Measurements from ENCODE around the gene UBE2B. TPM values are rescaled to one million over a fixed set of nuclear protein-coding genes. Genes with fewer than 3 reads are reported as not detected.

UBE2B gene
- total RNA-seq (2014; rRNA removed; shearing (Covaris generic)) (7.6 and 26.4 TPM in 2 replicates), total RNA-seq (2022) (70.3 and 79.8 TPM in 2 replicates), Bru-seq, nascent RNA (percentile 82 among the genes with signal in this experiment), BruChase-seq, experiment 1, labeled RNA remaining after a 6-hour chase (percentile 79 among the genes with signal in this experiment), BruChase-seq, experiment 2, labeled RNA remaining after a 2-hour chase (percentile 82 among the genes with signal in this experiment)
- long read RNA-seq, transcript UBE2B-201 (6 exons, 2,515 nt): major isoform, 19 of 26 reads
- long read RNA-seq, partial matches to known transcripts: 1 of 26 reads
- long read RNA-seq, other reads (novel, unspliced or antisense): 4 of 26 reads

DNA sequence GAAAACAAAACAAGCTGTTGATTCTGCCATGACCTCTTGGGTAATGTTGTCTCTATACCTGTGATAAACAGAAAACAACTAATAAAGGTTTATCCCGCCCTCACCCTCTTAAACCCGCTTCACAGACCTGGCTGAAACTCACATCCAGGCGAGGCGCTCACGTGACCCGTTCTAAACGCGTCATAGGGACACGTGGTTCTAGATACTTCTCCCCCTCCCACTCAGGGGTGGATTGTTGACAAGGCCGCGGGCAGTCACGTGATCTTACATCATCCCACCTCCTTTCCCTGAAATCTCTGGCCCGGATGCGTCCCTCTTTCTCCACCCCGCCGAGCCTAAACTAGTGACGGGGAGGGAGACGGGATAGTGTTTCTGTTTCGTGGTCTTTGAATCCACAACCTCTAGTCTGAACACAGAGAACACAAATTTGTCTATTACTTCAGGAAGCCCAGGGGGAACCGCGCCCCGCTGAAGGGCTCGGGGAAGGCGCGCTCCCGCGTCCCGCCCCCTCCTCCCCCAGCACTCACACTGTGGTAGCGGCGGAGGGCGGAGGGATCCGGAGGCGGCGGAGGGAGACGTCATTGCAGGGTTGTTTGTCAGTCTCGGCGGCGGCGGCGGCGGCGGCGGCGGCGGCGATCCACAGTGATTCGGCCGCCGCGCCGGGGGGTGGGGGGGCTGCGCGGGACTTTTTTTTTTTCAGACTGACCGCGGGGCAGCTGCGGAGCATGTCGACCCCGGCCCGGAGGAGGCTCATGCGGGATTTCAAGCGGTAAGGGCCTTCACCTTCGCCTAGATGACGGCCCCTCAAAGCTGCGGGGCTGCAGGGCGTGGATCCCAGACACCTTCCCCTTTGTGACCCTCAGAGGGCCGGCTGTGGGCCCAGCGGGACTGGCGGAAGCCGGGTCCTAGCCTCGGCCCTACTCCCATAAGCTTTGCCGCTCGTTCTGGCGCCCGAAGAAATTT lies at the start of gene UBE2B:
Gene UBE2B, plus strand, starts transcription at position 699 of the 963 bp plus-strand sequence. Its CDS starts 27 bp downstream, at position 726.
- Histone ChIP-seq H3K4me3 (ENCODE audit: low read depth, low read length, poor library complexity, severe bottlenecking) (peak within 1 kb of the TSS; percentile 80), H3K79me2 (ENCODE audit: insufficient read depth, low read depth, low read length) (peaks cover 43% of the 10 kb centered on the region), H3K9me3 (ENCODE audit: low read length) (no peaks in the 10 kb centered on the region), H2AFZ (ENCODE audit: low read length) (peak within 1 kb of the TSS; percentile 90), H3K27ac (ENCODE audit: low read depth, low read length, poor library complexity, severe bottlenecking) (peak within 1 kb of the TSS; percentile 62), H4K20me1 (ENCODE audit: insufficient read depth, low read length) (peaks cover 7% of the 10 kb centered on the region; the same call in 1 of the 2 replicates), H3K9me2 (ENCODE audit: insufficient read depth, low read length) (no peaks in the 10 kb centered on the region), H3K4me2 (ENCODE audit: low read length) (peak within 1 kb of the TSS; percentile 97), H3K4me1 (ENCODE audit: insufficient read depth, low read length, poor library complexity, severe bottlenecking) (peaks cover 25% of the 10 kb centered on the region), H3K36me3 (ENCODE audit: insufficient read depth, low read length) (peaks cover 18% of the 10 kb centered on the region; the same call in 1 of the 2 replicates)
- CTCF ChIA-PET (ENCODE audit: unreplicated experiment): interaction anchor here (0.6 kb wide), 1 partner anchor 11 kb away, joined by 3 read pairs; no protein-coding TSS in a partner anchor
- TF ChIP-seq, protein P1, sequence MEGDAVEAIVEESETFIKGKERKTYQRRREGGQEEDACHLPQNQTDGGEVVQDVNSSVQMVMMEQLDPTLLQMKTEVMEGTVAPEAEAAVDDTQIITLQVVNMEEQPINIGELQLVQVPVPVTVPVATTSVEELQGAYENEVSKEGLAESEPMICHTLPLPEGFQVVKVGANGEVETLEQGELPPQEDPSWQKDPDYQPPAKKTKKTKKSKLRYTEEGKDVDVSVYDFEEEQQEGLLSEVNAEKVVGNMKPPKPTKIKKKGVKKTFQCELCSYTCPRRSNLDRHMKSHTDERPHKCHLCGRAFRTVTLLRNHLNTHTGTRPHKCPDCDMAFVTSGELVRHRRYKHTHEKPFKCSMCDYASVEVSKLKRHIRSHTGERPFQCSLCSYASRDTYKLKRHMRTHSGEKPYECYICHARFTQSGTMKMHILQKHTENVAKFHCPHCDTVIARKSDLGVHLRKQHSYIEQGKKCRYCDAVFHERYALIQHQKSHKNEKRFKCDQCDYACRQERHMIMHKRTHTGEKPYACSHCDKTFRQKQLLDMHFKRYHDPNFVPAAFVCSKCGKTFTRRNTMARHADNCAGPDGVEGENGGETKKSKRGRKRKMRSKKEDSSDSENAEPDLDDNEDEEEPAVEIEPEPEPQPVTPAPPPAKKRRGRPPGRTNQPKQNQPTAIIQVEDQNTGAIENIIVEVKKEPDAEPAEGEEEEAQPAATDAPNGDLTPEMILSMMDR (conservative IDR thresholded peaks at IDR 0.05; ENCODE audit: low read length): no peak
- TF ChIP-seq EZH2phosphoT487 (IDR thresholded peaks at IDR 0.05; ENCODE audit: borderline replicate concordance, low read depth, low read length): no peak
- intact Hi-C loops (cut with micrococcal nuclease; ENCODE audit: unreplicated experiment): loop anchor here (1.0 to 5.0 kb wide), 6 partner anchors 144 to 366 kb away; partner anchors contain the start of genes CAMLG, PPP2CA, SAR1B and SKP1
- BruUV-seq (replicated peaks): no TSS peak
- POLR2A ChIA-PET: interaction anchor here (0.6 to 1.8 kb wide), 12 partner anchors 8 to 311 kb away, joined by 3 to 9 read pairs (median 3); partner anchors contain the start of genes PPP2CA and SKP1
- DNase-seq (ENCODE audit: low spot score): peak; percentile 100

- Histone ChIP-seq H3K27ac (ENCODE audit: low read depth, low read length, poor library complexity, severe bottlenecking) (no peak overlapping the region), H3K9me3 (ENCODE audit: low read length) (peaks cover 18% of the 10 kb centered on the region; the same call in 1 of the 2 replicates), H3K79me2 (ENCODE audit: insufficient read depth, low read depth, low read length) (no peaks in the 10 kb centered on the region), H3K4me1 (ENCODE audit: insufficient read depth, low read length, poor library complexity, severe bottlenecking) (no peaks in the 10 kb centered on the region), H3K36me3 (ENCODE audit: insufficient read depth, low read length) (no peaks in the 10 kb centered on the region), H3K4me2 (ENCODE audit: low read length) (no peak overlapping the region), H2AFZ (ENCODE audit: low read length) (no peak overlapping the region), H4K20me1 (ENCODE audit: insufficient read depth, low read length) (no peaks in the 10 kb centered on the region), H3K4me3 (ENCODE audit: low read depth, low read length, poor library complexity, severe bottlenecking) (no peak overlapping the region), H3K9me2 (ENCODE audit: insufficient read depth, low read length) (no peaks in the 10 kb centered on the region)
- TF ChIP-seq, protein P1 (conservative IDR thresholded peaks at IDR 0.05; ENCODE audit: low read length): no peak
- no peak for TF ChIP-seq EZH2phosphoT487 (IDR thresholded peaks at IDR 0.05; ENCODE audit: borderline replicate concordance, low read depth, low read length)
- no peak for DNase-seq (ENCODE audit: low spot score)
- ChIA-PET CTCF (ENCODE audit: unreplicated experiment) (no interaction called here), POLR2A (interaction anchor here (0.6 kb wide), 1 partner anchor 1438 kb away, joined by 3 read pairs; no protein-coding TSS in a partner anchor)
- intact Hi-C loops (cut with micrococcal nuclease; ENCODE audit: unreplicated experiment): no loop called here
- no TSS peak for BruUV-seq (replicated peaks)
Measured at GRCh38 chr5:134327327-134327726, 44.0 kb upstream of the UBE2B start.
